Activated naive CD4-positive, alpha-beta T cell treated with anti-CD3 and anti-CD28 coated beads, Interleukin-2, amount 50 U/mL, for 72 hours (primary cell): ENCODE data around the gene SOCS7. TPM values are rescaled to one million over a fixed set of nuclear protein-coding genes. Genes with fewer than 3 reads are reported as not detected.
A peak's percentile ranks its signal among the peaks of the same experiment; 100 is the strongest.

ENCODE experiments used
- ATAC-seq, 2 donors: fragments of 150-1000 bp; cut with Tn5 transposase; 2 replicates each; pipeline ENCODE4 v1.10.0; 2021; ENCODE audit warnings: mild to moderate bottlenecking in 2 of 2, moderate library complexity in 2 of 2
- DNase-seq, 2 donors: peaks; one replicate each; pipeline ENCODE4 v3.0.0; 2021 to 2022; ENCODE audit warnings: low spot score in 2 of 2
- H3K27ac Mint-ChIP-seq, 2 donors: one replicate each; pipeline ENCODE4 v1.8.0; 2022; ENCODE audit warnings: mild to moderate bottlenecking in 2 of 2, mixed read lengths in 2 of 2
- H3K36me3 Mint-ChIP-seq, 2 donors: one replicate each; pipeline ENCODE4 v1.8.0; 2022; ENCODE audit warnings: mixed read lengths in 2 of 2
- H3K9me3 Mint-ChIP-seq, 2 donors: one replicate each; pipeline ENCODE4 v1.8.0; 2022; ENCODE audit warnings: mixed read lengths in 2 of 2
- total RNA-seq, 2 donors: library from RNA; stranded (reverse); gene quantifications; one replicate each; pipeline ENCODE4 v1.2.3, GENCODE V29; 2022

Gene SOCS7
- total RNA-seq, 2 donors from 2014 or later: 20.8 to 24.1 TPM

- DNase-seq: no peak
- Mint-ChIP-seq H3K9me3 (no peaks in the 10 kb centered on the region), H3K27ac (no peak overlapping the region), H3K36me3 (no peaks in the 10 kb centered on the region)
- ATAC-seq: no peak
These were observed 18.9 kb upstream of the SOCS7 start for GRCh38 chr17:38332735-38333134.

- peak; percentile 57 to 81 for ATAC-seq
- peak in 1 of 2 donors; percentile 82 for DNase-seq
- no peak overlapping the region for H3K27ac Mint-ChIP-seq
- H3K9me3 Mint-ChIP-seq: no peaks in the 10 kb centered on the region
- no peaks in the 10 kb centered on the region for H3K36me3 Mint-ChIP-seq
These were observed 17.9 kb upstream of the SOCS7 start for GRCh38 chr17:38333635-38334295.

GRCh38 chr17:38334480-38335364 lies 16.9 kb upstream of the SOCS7 start:
- no peak overlapping the region for H3K27ac Mint-ChIP-seq
- H3K36me3 Mint-ChIP-seq: no peaks in the 10 kb centered on the region
- ATAC-seq: no peak
- DNase-seq: no peak
- no peaks in the 10 kb centered on the region for H3K9me3 Mint-ChIP-seq

GRCh38 chr17:38336838-38337237 lies 14.8 kb upstream of the SOCS7 start:
- no peak for ATAC-seq
- no peak overlapping the region for H3K27ac Mint-ChIP-seq

GRCh38 chr17:38338053-38338452 lies 13.6 kb upstream of the SOCS7 start:
- Mint-ChIP-seq H3K9me3 (no peaks in the 10 kb centered on the region), H3K27ac (no peak overlapping the region), H3K36me3 (no peaks in the 10 kb centered on the region)
- no peak for DNase-seq
- ATAC-seq: no peak

More at GRCh38 chr17:38336838-38337237, 14.8 kb upstream of the SOCS7 start:
- Mint-ChIP-seq H3K36me3 (no peaks in the 10 kb centered on the region), H3K9me3 (no peaks in the 10 kb centered on the region)
- DNase-seq: no peak

- no peak for ATAC-seq
- H3K36me3 Mint-ChIP-seq: no peaks in the 10 kb centered on the region
- H3K9me3 Mint-ChIP-seq: no peaks in the 10 kb centered on the region
- DNase-seq: no peak
- no peak overlapping the region for H3K27ac Mint-ChIP-seq
These were observed 13.1 kb upstream of the SOCS7 start for GRCh38 chr17:38338535-38338934.

- DNase-seq (no peak), ATAC-seq (no peak)
- Mint-ChIP-seq H3K9me3 (no peaks in the 10 kb centered on the region), H3K36me3 (no peaks in the 10 kb centered on the region), H3K27ac (no peak overlapping the region)
These were observed 11.8 kb upstream of the SOCS7 start for GRCh38 chr17:38339891-38340290.

- Mint-ChIP-seq H3K27ac (no peak overlapping the region), H3K36me3 (no peaks in the 10 kb centered on the region), H3K9me3 (no peaks in the 10 kb centered on the region)
- ATAC-seq: no peak
- no peak for DNase-seq
These were observed 10.5 kb upstream of the SOCS7 start for GRCh38 chr17:38341035-38341721.

- H3K9me3 Mint-ChIP-seq: no peaks in the 10 kb centered on the region
- H3K36me3 Mint-ChIP-seq: no peaks in the 10 kb centered on the region
- DNase-seq (no peak), ATAC-seq (no peak)
- H3K27ac Mint-ChIP-seq: no peak overlapping the region
These were observed 8.6 kb upstream of the SOCS7 start for GRCh38 chr17:38342886-38343607.

- no peak within 1 kb of the TSS for H3K27ac Mint-ChIP-seq
- no peak for ATAC-seq
- no peak for DNase-seq
- H3K9me3 Mint-ChIP-seq: no peaks in the 10 kb centered on the region
- H3K36me3 Mint-ChIP-seq: no peaks in the 10 kb centered on the region
These were observed 7.8 kb upstream of the SOCS7 start, which contains the start of gene GPR179 for GRCh38 chr17:38343608-38344419. Gene GPR179 (minus strand): TSS chr17:38343956. CDS start chr17:38343789, 167 bp downstream.

- Mint-ChIP-seq H3K27ac (no peak overlapping the region), H3K9me3 (no peaks in the 10 kb centered on the region), H3K36me3 (no peaks in the 10 kb centered on the region)
- DNase-seq: no peak
- no peak for ATAC-seq
These were observed 7.3 kb upstream of the SOCS7 start for GRCh38 chr17:38344420-38344745.

GRCh38 chr17:38345743-38346142 lies 5.9 kb upstream of the SOCS7 start:
- H3K36me3 Mint-ChIP-seq: no peaks in the 10 kb centered on the region
- DNase-seq (no peak), ATAC-seq (no peak)
- no peaks in the 10 kb centered on the region for H3K9me3 Mint-ChIP-seq
- no peak overlapping the region for H3K27ac Mint-ChIP-seq

GRCh38 chr17:38349097-38349730 lies 2.4 kb upstream of the SOCS7 start:
- DNase-seq (peak; percentile 77 to 89), ATAC-seq (peak; percentile 41 to 58)
- Mint-ChIP-seq H3K36me3 (peaks cover 0 to 5% of the 10 kb centered on the region in 2 donors), H3K27ac (peak overlapping the region in 1 of 2 donors; percentile 5), H3K9me3 (no peaks in the 10 kb centered on the region)

GRCh38 chr17:38350035-38350434 lies 1.6 kb upstream of the SOCS7 start:
- peak overlapping the region in 1 of 2 donors; percentile 34 for H3K27ac Mint-ChIP-seq
- DNase-seq (no peak), ATAC-seq (no peak)
- H3K36me3 Mint-ChIP-seq: peaks cover 0 to 5% of the 10 kb centered on the region in 2 donors
- no peaks in the 10 kb centered on the region for H3K9me3 Mint-ChIP-seq

- Mint-ChIP-seq H3K9me3 (no peaks in the 10 kb centered on the region), H3K36me3 (peaks cover 0 to 5% of the 10 kb centered on the region in 2 donors), H3K27ac (peak overlapping the region in 1 of 2 donors; percentile 20)
- ATAC-seq (no peak), DNase-seq (peak in 1 of 2 donors; percentile 22)
These were observed 821 bp downstream of the SOCS7 start for GRCh38 chr17:38352245-38353085.
